Measurements from ENCODE around the gene ZFAND3.

Gene ZFAND3

DNA sequence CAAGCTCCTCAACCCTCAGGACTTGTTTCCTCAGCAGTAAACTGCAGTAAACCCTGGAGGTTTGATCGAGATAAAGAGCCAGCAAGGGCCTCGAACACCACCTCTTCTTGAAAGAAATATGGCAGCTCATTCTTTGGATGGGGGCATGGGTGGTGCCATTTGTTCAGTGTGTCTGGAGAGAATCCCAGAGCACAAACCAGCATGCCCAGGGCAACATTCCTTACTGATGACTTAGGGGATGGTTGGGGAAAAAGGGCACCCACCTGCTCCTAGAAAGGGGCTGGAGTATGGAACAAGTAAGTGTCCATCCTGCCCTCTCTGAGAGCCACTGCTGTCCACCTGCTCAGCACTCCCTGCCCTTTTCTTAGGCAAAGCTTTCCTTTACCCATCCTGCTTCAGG is 31.3 kb upstream of the ZFAND3 start:
- no peak overlapping the region for H3K27ac Mint-ChIP-seq
- H3K4me3 Mint-ChIP-seq, result no peak overlapping the region
- peaks cover 29% of the 10 kb centered on the region for H3K27me3 Mint-ChIP-seq
- no peaks in the 10 kb centered on the region for H3K36me3 Mint-ChIP-seq
- peaks cover 24% of the 10 kb centered on the region for H3K4me1 Mint-ChIP-seq
- ATAC-seq, result no peak
- no peaks in the 10 kb centered on the region for H3K9me3 Mint-ChIP-seq

- Mint-ChIP-seq H3K27ac (no peak overlapping the region), H3K36me3 (no peaks in the 10 kb centered on the region), H3K9me3 (no peaks in the 10 kb centered on the region), H3K27me3 (no peaks in the 10 kb centered on the region), H3K4me3 (no peak overlapping the region), H3K4me1 (peaks cover 10% of the 10 kb centered on the region)
- ATAC-seq, result peak; percentile 93
Measured at GRCh38 chr6:37791156-37791919, 28.2 kb upstream of the ZFAND3 start.

DNA sequence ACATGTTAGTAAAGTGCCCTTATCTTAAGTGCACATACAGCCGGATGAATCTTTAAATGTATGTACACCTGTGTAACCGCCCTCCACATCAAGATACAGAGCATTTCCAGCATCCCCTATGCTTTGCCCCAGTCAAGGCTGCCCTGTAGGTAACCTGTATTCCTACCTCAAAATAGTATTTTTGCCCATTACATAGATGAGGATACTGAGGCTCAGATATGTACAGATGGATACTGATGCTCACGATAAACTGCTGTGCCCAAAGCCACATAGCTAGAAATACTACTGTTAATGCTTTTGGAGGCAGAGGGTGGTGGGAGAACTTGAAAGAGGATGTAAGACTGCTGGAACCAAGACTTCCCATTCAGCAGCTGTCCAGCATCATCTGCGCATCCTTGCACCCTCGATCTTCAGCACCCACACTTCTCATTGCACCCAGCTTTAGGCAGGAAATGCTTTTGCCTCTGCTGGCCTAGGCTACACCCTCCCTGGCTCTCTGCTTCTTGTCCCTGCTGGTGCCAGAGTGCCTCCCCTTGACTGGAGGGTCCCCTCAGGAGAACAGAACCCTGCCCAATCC is 27.0 kb upstream of the ZFAND3 start:
- H3K27ac Mint-ChIP-seq, result no peak overlapping the region
- H3K4me3 Mint-ChIP-seq, result no peak overlapping the region
- no peaks in the 10 kb centered on the region for H3K9me3 Mint-ChIP-seq
- peaks cover 10% of the 10 kb centered on the region for H3K4me1 Mint-ChIP-seq
- H3K27me3 Mint-ChIP-seq, result no peaks in the 10 kb centered on the region
- no peak for ATAC-seq
- no peaks in the 10 kb centered on the region for H3K36me3 Mint-ChIP-seq

DNA sequence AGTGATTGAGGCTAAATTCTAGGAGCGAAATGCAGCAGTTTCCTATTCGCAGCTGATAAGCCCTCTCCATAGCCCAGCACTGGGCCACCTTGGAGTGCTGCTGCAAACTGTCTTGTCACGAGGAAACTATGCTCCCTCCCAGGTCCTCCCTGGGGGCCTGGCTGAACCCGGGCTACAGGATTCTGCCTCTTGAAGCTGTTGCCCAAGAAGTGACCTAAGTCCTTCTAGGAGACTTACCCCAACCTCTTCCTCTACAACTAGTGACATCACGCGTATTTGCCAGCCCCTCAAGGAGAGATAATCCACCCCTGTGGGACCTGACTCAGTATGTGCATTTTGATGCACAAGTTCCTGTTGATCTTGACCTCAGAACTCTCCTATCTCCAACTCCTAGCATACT is 26.5 kb upstream of the ZFAND3 start:
- peaks cover 10% of the 10 kb centered on the region for H3K4me1 Mint-ChIP-seq
- H3K36me3 Mint-ChIP-seq, result no peaks in the 10 kb centered on the region
- H3K9me3 Mint-ChIP-seq, result no peaks in the 10 kb centered on the region
- no peak overlapping the region for H3K4me3 Mint-ChIP-seq
- H3K27ac Mint-ChIP-seq, result no peak overlapping the region
- no peak for ATAC-seq
- no peaks in the 10 kb centered on the region for H3K27me3 Mint-ChIP-seq

- Mint-ChIP-seq H3K4me3 (no peak overlapping the region), H3K36me3 (no peaks in the 10 kb centered on the region), H3K9me3 (no peaks in the 10 kb centered on the region), H3K4me1 (peaks cover 10% of the 10 kb centered on the region), H3K27ac (no peak overlapping the region), H3K27me3 (no peaks in the 10 kb centered on the region)
- ATAC-seq, result no peak
Measured at GRCh38 chr6:37794825-37795224, 24.7 kb upstream of the ZFAND3 start.

DNA sequence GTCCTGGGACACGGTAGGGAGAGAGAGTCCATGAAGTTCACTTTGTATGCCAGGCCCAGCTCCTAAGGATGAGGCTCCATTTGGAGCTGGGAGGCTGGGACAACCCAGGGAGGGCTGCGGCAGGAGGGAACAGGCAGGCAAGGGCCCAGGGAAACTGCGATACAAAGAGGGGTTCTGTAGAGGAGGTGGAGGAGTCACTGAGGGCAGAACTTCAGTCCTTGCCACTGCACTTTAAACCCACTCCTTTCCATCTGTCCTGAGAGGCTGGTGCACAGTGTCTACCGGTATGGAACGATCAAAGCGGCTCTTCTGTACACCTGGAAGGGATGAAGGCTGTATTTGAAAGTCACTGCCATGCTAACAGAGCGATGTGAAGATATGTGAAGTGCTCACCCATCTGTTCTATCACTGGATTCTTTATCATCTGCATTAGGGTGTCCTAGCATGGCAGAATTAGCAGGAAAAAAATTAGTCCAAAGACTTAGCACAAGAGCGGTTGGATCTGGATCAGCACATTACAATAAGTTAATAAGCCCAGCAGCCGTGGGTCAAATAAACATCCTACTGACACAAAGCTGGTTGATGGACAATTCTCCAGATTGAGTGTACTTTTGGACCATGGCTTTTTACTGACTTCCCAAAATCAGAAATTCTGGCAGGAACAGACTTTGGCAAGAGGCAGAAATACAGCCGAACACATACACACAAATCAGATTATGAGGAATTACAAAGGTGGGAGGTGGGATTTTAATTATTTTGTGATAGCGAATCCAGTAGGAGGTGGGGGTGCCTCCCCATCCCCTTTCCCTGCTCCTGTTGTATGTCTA is 20.9 kb upstream of the ZFAND3 start:
- Mint-ChIP-seq H3K4me1 (no peaks in the 10 kb centered on the region), H3K36me3 (no peaks in the 10 kb centered on the region), H3K4me3 (no peak overlapping the region), H3K27me3 (no peaks in the 10 kb centered on the region), H3K9me3 (no peaks in the 10 kb centered on the region), H3K27ac (no peak overlapping the region)
- no peak for ATAC-seq

DNA sequence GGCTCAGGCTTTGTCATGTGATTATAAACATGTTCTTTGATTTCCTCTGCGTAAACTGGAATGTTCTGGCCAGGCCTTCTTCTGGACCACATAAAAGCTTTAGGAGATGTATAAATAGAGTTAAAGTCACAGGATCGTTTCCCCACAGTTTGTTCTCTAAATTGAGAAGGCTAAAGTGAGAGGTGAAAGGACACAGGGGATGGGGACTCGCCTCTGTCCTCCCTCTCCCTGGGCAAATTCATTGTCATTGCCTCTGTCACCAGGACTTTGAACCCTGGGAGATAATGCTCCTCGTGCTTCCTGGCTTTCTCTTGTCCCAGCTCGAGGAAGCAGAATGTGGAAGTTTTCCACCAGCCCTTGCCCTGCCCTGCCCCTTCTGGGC is 20.3 kb upstream of the ZFAND3 start:
- no peaks in the 10 kb centered on the region for H3K27me3 Mint-ChIP-seq
- no peak for ATAC-seq
- no peaks in the 10 kb centered on the region for H3K36me3 Mint-ChIP-seq
- H3K4me3 Mint-ChIP-seq, result no peak overlapping the region
- H3K27ac Mint-ChIP-seq, result no peak overlapping the region
- H3K9me3 Mint-ChIP-seq, result no peaks in the 10 kb centered on the region
- no peaks in the 10 kb centered on the region for H3K4me1 Mint-ChIP-seq

DNA sequence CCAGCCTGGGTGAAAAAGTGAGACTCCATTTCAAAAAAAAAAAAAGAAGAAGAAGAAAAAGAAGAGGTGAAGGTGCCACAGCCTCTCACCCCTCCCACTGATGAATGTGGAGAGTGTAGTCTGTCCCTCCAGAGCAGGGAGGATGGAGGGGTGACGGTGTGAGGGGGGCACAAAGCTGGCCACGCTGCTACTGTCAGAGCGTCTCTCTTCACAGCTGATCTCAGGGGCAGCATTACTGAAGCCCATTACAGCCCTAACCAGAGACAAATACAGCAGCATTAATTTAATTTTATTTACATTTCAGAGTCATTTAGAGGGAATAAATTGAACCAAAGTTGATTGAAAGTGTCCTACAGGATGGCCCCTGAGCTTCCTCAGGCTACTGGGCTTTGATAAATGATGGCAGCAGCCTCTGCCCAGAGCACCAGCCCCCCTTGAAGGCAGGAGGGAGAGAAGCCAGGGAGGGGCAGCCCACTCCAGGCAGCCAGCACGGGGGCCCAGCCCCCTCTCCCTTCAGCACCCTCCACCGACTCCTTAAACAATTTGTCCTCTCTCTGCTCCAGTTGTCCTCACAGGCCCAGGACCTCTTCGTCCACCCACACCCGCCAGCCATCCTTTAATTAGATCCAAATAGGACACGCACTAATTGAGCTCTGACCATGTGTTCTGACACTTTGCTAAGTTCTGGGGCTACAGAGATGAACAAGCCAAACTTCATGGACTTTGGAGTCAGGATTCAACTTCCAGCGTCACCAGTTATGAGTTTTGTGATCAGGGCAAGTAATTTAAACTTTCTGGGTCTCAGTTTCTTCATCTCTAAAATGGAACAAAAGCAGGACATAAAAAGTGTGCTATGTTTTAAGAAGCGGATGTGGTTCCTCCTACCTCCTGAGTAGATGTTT is 18.6 kb upstream of the ZFAND3 start:
- Mint-ChIP-seq H3K27me3 (no peaks in the 10 kb centered on the region), H3K4me3 (no peak overlapping the region), H3K9me3 (no peaks in the 10 kb centered on the region), H3K27ac (no peak overlapping the region), H3K36me3 (no peaks in the 10 kb centered on the region), H3K4me1 (no peaks in the 10 kb centered on the region)
- ATAC-seq, result no peak

DNA sequence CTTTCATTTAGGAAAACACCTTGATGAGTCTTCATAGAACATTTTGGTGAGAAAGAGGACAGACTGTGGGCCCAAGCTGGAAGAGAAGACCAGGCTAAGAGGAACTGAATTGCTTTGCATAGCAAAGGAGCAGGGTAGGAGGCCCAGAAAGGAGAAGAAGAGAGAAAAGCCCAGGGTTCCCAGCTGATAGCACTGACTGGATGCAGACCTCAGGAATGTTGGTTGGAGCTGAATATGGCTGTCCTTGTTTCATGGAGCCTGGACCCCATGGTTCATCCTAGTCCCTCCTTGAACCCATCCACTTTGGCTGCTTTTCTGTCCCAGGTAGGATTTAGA is 18.0 kb upstream of the ZFAND3 start:
- H3K27ac Mint-ChIP-seq, result no peak overlapping the region
- no peak overlapping the region for H3K4me3 Mint-ChIP-seq
- no peaks in the 10 kb centered on the region for H3K9me3 Mint-ChIP-seq
- no peaks in the 10 kb centered on the region for H3K4me1 Mint-ChIP-seq
- ATAC-seq, result no peak
- H3K36me3 Mint-ChIP-seq, result no peaks in the 10 kb centered on the region
- no peaks in the 10 kb centered on the region for H3K27me3 Mint-ChIP-seq

- Mint-ChIP-seq H3K27me3 (peaks cover 3% of the 10 kb centered on the region), H3K36me3 (no peaks in the 10 kb centered on the region), H3K4me1 (no peaks in the 10 kb centered on the region), H3K4me3 (no peak overlapping the region), H3K27ac (no peak overlapping the region), H3K9me3 (no peaks in the 10 kb centered on the region)
- no peak for ATAC-seq
Measured at GRCh38 chr6:37802810-37803209, 16.7 kb upstream of the ZFAND3 start.

DNA sequence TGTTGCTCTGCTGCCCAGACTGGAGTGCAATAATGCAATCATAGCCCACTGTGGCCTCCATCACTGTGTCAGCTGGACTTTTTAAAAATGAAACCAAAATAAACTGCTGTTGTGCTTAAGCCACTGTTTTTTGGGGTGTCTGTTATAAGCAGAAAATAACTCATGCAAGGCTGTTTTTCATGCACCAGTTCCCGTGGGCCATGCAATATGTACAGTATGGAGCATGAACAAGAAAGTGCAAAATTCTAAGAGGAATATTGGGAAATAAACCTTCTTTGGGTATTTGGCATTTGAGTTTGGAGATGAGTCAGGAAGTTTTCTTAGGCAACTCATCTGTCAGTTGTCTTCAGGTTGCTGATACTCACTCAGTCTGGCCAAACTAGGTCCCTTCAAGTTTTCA is 14.9 kb upstream of the ZFAND3 start:
- Mint-ChIP-seq H3K4me3 (no peak overlapping the region), H3K27ac (no peak overlapping the region), H3K9me3 (no peaks in the 10 kb centered on the region), H3K4me1 (no peaks in the 10 kb centered on the region), H3K27me3 (peaks cover 21% of the 10 kb centered on the region), H3K36me3 (no peaks in the 10 kb centered on the region)
- no peak for ATAC-seq

DNA sequence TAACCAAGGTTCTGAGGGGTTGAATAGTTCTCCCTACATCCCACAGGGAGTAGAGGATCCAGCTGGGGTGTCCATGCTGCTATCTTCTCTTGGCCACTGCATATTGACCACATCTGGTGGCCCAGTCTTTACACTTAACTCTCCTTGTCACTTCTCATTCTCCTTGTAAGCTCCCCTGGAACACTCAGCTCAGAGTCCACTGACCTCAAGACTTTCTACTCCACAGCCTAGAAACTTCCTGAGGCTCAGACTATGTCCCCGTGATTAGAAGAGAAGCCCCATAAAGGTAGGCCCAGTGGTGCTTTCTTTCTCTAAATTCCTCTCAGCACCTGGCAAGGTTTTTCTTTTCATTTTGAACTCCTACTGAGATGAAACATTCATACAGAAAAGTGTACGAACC is 13.3 kb upstream of the ZFAND3 start:
- no peak overlapping the region for H3K27ac Mint-ChIP-seq
- no peaks in the 10 kb centered on the region for H3K9me3 Mint-ChIP-seq
- H3K36me3 Mint-ChIP-seq, result no peaks in the 10 kb centered on the region
- no peak for ATAC-seq
- no peak overlapping the region for H3K4me3 Mint-ChIP-seq
- peaks cover 22% of the 10 kb centered on the region for H3K27me3 Mint-ChIP-seq
- no peaks in the 10 kb centered on the region for H3K4me1 Mint-ChIP-seq

DNA sequence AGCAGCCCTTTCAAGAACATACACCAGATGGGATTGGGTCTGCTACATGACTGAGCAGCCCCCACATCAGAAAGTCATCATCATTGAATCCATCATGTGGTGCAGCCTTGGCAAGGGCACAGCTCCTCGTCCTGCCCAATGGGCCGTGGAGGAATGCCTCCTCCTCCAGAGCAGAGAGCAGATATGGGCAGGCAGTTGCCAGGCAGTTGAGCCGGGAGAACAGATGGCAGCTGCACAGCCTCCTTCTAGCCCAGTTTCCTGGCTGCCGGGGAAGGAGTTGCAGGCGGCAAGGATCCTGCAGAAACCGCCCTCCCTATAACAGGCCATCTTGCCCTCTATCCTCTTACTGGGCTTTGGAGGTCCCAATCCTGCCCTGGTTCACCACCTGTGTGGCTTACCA is 11.9 kb upstream of the ZFAND3 start:
- no peak for ATAC-seq
- no peak overlapping the region for H3K4me3 Mint-ChIP-seq
- no peaks in the 10 kb centered on the region for H3K36me3 Mint-ChIP-seq
- H3K27ac Mint-ChIP-seq, result no peak overlapping the region
- H3K9me3 Mint-ChIP-seq, result no peaks in the 10 kb centered on the region
- H3K27me3 Mint-ChIP-seq, result peaks cover 22% of the 10 kb centered on the region
- no peaks in the 10 kb centered on the region for H3K4me1 Mint-ChIP-seq

- Mint-ChIP-seq H3K27ac (no peak overlapping the region), H3K9me3 (no peaks in the 10 kb centered on the region), H3K4me1 (no peaks in the 10 kb centered on the region), H3K4me3 (no peak overlapping the region), H3K36me3 (no peaks in the 10 kb centered on the region), H3K27me3 (peaks cover 22% of the 10 kb centered on the region)
- no peak for ATAC-seq
Measured at GRCh38 chr6:37809197-37809543, 10.4 kb upstream of the ZFAND3 start.

GRCh38 chr6:37812841-37813240 is 6.7 kb upstream of the ZFAND3 start:
- Mint-ChIP-seq H3K9me3 (no peaks in the 10 kb centered on the region), H3K27me3 (peaks cover 19% of the 10 kb centered on the region), H3K4me3 (no peak overlapping the region), H3K4me1 (no peaks in the 10 kb centered on the region), H3K27ac (no peak overlapping the region), H3K36me3 (no peaks in the 10 kb centered on the region)
- no peak for ATAC-seq
